GM21528 (cell line): ENCODE results near the gene GLIS2.

Experiments used
- ATAC-seq: cut with Tn5 transposase; IDR thresholded peaks from one replicate; pipeline ENCODE4 v1.9.1; 2021; ENCODE audit warnings: mild to moderate bottlenecking, moderate library complexity; ENCODE audit not compliant: unreplicated experiment, low FRiP score

GLIS2 gene

DNA sequence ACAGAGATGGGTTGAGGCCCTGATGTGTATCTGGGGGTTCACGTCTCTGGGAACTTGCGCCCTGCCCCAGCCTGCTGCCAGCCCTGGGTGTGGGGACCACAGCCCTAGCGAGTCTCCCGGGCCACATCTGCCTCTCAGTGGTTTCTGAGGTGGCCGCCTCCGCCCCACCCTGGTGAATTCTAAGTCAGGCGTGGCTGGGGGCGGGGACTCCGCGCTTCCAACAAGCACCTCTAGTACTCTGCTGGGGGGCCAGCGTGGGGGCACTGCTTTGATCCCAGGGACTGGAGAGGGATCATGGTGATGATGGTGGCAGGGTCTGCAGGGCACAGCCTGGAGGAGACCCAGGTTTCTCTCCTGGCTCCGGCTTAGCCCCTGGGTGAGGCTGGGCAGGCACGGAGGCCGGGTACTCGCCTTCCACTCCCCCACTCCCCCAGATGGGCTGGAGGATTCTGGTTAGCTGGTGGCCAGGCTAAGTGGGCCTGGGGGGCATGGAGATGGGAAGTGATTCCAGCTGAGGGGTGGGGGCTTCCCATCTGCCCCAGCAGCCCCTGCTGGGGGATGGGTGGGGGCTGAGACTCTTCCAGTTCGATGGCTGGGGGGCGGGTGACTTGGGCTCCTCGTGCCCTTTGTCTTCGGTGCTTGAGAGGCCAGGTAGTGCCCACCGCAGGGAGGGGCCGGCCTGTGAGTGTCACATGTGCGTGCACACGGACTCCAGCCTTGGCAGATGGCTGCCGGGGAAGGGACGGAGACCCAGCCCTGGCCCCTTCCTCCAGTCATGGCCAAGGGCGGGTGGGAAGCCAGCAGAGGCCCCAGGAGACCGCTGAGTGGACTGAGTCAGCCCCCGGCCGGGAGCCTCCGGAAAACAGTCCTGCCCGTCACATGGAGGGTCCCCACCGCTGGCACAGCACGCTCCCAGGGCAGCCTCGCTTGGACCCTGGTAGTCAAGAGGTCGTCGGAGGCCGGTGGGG, 3.9 kb downstream of the GLIS2 start:
- no peak for ATAC-seq

DNA sequence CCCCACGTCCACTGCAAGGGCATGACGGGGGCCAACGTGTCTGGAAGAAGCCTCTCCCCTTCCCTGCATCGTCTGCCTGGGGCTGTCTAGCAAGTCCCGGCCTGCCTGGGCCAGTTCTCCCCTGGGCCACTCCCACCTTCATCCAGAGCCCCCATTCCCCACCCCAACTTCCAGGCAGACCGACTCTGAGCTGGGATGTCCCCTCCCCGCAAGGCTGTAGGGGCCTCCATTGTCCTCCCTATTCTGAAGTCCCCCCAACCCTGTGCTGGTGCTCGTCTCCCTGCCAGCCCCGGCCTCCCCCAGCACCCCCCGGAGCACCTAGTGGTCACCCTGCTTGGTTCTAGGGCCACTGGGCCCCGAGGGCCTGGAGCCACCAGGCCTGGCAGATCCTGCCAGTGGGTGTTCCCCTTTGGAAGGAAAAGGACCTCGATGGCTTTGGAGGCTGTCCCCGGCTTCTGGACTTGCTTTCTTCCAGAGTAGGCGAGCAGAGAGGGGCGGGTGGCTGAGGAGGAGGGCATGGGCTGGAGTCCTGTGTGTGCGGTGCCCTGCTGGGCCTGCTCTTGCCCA, 4.8 kb downstream of the GLIS2 start:
- ATAC-seq: no peak

DNA sequence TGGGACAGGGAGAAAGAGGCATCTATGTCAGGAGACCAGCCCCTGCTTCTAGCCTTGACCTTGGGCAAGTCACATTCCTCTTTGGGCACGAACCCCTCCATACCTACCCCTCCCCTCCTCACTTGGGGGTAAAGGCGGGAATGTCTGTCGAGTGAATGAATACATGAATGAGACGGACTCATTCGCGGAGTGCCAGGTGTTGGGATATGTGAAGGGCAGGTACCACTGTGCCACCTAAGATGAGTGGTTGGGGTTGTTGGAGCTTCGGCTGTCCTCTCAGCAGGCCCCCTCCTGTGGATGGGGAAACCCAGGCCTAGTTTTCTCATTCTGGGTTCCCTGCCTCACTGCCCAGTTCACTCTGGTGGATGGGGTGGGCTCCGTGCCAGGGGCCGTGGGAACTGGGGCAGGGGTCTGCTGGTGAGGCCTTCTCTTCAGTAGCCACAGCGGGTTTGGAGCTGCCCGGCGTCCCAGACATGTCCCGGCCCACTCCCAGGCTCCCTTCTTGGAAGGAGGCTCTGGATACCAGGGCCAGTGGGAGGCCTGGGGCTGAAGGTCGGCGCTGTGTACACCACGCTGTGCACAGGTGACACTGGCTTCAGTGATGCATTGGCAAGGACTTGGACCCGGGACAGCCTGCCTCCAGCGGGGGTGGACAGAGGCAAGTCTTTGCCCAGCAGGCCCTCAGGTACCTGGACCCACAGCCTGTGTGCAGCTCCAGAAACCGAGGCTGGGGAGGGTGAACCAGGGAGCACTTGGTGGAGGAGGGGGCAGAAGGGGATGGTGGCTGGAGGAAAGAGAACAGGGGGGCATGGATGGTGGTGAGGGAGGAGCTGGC, 5.6 kb downstream of the GLIS2 start:
- no peak for ATAC-seq

DNA sequence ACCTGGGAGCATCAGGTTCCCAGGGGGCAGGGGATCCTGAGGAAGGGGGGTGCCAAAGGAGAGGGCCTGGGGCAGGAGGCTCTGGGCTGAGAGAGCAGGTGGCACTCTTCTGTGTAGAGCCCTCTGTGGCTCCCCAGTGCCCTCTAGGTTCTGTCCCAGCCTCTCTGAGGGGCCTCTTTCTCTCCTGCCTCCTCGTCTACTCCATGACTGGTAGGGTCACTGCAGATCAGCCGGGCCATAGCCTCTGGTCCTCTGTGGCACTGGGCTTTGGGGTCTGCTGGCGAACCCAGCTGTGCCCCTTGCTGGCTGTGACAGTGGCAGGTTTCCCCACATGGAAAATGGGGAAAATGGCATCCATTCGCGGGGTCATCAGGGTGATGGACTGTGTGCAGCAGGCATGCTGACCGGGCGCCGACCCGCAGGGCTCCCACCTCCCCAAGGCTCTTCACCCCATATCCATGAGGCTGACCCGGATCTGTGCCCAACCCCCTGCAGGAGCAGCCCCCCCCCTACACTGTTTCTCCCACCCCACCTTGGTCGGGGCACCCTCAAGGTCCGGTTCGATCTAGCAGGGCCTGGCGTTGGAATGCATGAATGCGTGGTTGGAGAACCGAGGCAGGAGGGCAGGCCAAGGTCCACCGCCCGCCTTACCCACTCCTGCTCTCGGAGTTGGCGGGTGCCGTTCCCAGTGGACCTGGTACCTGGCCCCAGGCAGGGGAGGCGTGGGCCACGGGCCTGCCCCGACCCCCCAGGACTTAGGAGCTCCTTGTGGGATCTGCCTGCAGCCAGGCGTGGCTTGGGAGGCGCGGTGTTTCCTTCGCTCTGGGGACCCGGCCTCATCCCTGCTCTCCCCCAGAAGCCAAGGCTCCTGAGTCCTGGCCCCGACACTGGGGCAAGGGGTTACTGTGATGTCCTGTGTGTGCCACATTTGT, 6.5 kb downstream of the GLIS2 start:
- no peak for ATAC-seq

DNA sequence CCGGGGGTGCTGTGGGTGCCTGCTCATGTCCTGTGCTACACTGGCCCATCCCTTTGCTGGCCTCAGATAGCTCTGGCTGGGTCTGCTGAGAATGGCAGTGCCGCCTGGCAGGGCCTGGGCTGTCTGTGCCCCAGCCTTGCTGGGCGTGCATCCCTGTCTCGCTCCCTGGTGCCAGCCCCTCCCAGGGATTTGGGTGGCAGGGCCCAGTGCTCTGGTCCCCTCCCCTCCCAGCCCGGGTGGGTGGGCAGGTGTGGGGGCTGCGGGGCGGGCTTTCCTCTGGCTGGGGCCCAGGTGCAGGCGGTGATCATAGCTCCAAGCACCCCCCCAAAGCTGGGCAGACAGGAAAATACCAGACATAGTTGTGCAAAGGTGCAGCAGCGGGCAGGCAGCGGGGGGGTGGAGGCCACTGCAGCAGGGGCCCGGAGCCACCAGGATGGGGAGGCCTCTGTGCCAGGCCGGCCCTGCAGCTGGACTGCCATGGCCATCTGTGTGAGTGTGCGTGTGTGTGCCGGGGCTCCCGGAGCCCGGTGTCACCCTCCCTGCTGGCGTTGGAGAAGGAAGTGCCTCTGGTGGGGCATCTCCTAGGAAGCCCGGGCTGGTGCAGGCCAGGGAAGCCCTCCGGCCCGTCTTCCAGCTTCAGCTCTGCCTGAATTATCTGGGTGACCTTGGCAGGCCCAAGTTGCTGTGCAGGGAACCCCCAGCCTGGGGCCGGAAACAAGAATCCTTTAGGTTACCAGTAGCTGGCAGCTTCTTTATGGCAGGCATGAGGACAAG, 7.4 kb downstream of the GLIS2 start:
- no peak for ATAC-seq

DNA sequence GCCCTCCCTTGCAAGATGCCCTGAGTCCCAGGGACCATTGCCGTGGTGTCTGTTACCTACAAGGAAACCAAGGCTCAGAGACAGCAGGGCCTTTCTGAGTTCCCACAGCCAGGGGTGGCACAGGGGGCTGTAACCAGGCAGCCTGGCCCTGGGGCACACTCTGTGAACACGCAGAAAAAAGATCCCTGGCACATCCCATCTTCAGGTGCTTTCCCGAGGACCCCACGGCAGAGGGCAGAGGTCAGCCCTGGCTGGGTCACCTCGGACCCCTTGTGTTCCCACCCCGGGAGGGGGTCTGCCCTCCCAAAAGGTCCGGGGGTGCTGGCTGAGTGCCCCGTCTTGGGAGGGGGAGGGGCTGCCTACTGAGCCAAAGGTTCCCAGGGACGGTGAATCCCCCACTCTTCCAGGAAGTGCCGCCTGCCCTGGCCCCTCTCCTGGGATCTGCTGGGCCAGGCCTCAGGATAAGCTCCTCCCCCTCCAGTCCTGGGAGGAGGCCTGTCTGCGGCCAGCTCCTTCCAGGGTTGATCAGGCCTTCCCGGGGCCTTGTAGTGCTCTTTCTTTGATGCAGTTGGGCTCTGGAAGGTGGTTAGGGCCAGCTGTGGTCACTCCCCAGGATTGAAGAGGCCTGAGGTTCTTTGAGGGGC, 8.1 kb downstream of the GLIS2 start:
- ATAC-seq: no peak

DNA sequence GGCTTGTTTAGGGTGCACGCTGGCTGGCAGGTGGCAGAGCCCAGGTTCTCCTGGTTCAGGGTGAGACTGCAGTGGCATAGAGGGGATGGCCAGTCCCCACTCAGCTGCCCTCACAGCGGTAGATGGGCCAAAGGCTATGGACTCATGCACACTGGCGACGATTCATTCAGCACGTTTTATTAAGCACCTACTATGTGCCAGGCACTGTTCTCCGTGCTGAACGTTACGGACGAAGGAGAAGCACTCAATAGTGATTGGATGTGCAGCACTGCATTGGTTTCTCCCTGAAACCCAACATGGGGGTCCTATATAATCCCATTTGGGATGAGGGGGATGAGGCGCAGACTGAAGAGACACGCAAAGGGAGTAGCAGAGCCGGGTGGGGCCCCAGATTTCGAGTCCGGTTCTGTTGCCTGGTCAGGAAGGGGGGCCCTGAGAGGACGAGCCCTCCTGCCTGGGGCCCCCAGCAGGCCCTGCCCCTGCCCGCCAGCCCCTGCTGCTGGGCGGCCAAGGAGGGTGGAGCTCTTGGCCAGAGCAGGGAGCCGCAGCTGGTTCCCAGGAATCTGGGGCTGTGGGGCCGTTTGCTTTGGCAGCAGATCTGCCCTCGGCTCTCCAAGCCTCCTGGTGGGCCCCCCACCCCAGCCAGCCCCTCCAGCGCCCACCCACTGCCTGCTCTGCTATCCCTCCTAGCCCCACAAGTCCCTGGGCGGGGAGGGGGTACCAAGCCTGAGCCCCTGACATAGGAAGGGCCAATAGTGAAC, 8.8 kb downstream of the GLIS2 start:
- ATAC-seq: no peak

DNA sequence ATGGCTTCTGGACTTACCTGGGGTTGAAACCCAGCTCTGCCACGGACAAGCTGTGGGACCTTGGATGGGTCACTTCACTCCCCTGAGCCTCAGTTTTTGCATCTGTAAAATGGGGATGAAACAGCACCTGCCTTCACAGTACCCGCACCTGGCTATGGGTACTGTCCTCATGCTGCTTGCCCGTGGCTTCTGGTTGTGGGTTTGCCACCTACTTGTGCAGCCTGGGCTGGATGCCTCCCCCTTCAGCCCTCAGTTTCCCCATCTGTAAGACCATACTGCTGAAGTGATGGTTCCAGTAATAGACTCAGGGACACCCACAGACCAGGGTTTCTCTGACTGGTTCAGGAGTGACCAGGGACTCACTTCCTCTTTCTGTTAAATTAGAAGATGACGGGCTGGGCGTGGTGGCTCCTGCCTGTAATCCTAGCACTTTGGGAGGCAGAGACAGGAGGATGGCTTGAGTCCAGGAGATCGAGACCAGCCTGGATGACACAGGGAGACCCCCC, 9.4 kb downstream of the GLIS2 start:
- ATAC-seq: no peak

DNA sequence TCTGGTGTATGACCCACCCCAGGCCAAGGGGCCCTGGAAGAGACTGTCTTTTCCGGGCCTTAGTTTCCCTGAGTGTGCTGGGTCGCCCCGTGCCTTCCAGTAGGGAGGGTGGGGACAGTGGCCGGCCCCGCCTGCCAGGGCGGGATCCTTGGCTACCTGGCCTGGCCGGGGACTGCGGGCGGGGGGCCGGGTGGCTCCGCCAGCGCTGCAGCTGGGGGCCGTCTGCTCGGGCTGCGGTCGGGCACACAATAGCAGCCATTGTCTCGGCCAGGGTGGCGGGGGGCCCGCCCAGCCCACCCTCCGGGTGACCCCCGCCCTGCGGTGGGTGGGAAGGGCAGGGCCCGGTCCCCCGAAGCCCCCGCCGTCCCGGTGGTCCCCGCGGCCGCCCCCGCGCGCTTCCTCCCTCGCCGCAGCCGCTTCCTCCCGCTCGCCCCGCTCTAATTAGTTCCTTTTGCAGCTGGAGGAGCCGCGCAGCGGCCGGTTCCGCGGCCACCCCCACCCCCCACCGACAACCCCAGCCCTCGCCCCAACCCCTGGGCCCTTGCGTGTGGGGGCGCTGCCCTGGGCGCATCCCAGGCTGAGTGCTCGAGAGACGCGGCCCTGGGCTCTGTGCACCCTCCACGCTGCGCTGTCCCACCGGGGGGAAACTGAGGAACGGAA, 11.6 kb downstream of the GLIS2 start:
- no peak for ATAC-seq

DNA sequence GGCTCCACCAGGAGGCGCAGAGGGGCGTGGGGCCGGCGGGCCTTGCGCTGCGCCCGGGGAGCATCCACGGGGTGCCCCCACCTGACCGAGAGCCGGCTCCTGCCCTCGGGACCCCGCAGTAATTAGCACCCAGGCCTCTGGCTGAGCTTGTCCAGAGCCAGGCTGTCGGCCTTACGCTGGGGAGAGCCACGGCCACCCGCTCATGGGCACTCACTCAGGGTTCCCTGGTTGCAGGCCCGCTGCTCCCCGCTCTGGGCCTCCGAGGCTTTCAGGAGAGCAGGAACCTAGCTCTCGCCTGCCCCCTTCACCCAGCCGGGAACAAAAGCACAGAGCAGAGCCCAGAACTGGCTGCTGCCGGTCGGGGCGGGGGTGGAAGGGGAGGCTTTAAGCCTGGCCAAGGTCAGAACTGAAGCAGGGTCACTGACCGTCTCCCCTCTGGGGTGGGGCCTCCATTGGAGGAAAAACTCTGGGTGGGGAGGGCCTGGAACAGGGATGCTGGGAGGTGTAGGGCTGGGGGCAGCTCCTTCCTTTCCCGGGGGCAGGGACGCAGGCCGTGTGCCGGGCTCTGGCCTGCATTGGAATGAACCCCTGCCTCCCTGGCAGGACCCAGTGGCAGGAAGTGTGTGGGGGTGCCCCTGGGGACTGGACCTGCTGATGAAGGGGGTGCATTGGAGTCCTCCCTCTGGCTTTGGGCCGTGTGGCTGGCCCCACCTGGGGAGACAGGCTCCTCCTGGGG, 12.3 kb downstream of the GLIS2 start:
- no peak for ATAC-seq

DNA sequence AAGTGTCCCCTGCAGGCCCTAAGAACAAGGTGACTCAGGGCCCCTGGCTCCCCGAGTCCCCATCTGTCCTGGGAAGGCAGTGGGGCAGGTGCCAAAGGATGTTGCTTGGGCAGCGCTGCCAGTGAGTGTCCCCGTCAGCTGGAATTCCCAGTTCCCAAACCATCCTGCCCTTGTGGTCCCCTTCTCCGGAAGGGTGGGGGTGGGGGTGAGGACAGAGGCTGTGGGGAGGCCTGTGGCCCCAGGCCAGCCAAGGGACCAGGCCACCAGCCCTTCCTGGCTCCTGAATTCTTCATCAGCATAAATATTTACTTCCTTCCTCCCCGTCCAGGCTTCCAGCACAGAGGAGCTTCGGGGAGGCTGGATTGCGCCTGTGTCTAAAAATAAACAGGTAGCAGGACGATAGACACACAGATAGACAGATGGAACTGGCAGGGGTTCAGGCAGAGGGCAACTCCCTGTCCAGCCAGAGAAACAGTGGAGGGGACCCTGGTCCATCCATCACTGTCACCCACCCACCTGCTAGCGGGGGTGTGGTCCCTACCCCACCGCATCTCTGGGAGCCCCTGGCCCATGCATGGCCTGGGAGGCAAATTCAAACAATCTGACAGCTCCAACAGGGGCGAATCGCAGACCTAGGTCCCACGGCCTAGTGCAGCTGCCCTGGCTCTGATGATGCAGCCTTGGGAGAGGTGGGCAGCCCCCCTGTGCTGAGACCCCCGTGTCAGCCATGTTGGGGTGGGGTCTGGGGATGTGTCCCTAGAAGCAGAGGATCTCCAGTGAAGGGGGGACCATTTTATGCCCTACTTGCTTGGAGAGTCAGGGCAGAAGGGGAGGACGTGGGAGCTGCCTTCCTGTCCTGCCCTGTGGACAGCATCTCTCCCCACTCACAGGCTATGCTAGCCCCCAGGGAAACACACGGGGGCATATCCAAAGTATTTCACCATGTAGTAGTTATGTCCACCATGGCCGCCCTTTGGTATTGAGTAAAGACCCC, 13.2 kb downstream of the GLIS2 start:
- no peak for ATAC-seq

DNA sequence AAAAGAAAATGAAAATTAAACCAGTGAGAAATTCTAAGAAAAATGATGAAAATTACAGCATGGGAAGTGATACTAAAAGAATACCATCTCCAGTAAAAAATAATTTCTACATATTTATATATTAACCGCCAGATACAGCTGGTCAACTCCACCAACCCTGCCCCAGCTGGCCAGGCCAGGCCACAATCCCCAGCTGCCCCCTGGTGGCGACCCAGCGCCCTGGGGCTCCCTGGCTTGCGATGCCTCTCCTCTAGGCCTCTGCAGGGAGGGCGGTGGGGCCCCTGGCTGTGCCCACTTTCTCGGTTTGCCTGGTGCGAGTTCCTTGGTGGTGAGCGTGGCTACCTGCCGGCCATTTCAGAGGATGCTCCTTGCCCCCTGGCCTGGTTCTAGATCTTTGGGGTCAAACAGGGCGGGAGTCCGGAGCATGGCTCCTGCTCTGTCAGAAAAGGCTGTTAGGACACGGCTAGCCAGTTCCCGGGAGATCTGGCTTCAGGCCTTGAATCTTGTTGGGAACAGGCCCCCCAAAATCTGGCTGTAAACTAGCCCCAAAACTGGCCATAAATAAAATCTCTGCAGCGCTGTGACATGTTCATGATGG, 14.5 kb downstream of the GLIS2 start:
- ATAC-seq: no peak

DNA sequence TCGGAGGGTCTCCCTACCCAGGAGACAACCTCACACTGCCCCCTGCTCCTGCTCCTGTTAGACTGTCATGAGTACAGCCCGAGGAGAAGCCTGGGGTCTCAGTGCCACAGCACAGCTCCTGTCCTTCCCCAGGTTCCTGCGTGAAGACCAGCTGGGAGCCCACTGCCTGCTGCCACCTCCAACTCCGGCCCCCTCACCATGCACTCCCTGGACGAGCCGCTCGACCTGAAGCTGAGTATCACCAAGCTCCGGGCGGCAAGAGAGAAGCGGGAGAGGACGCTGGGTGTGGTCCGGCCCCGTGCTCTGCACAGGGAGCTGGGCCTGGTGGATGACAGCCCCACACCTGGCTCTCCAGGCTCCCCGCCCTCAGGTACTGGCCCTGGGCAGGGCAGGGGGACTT, 16.2 kb downstream of the GLIS2 start:
- no peak for ATAC-seq

DNA sequence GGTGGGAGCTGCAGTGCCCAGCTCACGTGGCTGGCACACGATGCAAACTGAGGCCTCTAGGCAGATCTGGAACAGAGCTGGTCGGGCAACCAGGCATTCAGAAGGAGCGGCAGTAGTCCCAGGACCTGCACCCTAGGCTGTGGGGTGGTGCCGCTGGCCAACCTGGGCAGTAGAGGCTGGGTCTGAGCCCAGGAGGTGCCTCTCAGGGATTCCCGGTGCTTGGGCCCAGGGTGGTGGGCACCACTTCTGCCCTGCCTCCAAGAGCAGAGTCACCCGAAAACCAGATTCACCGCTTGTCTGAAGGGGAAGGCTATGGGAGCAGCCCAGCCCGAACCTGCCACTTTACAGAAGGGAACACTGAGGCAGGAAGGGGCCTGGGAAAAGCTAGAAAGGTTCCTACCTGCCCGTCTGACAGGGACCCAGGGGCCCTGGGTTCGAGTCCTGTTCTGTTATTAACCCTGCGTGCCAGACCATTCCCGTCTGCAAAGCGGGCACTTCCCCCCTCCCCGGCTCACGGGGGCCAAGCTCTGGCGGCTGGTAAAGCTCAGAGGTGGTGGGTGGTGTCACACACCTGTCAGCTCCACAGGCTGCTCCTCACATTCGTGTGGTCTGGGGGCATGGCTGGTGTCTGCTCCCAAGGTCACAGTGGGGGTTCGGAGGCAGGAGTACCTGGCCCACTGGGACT, 16.9 kb downstream of the GLIS2 start:
- ATAC-seq: no peak

DNA sequence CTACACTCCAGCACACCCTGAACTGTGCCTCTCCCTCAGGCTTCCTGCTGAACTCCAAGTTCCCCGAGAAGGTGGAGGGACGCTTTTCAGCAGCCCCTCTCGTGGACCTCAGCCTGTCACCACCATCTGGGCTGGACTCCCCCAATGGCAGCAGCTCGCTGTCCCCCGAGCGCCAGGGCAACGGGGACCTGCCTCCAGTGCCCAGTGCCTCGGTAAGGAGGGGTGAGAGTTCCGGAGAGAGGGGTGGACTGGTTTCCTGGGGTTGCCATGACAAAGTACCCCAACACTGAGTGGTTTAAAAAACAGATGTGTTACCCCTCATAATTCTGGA, 17.4 kb downstream of the GLIS2 start:
- no peak for ATAC-seq
